ENCODE results near the gene UBAP2.

The UBAP2 gene

GRCh38 chr9:33931326-33931725, 117.4 kb downstream of the UBAP2 start:
- TF ChIP-seq POLR2AphosphoS5 (IDR thresholded peaks at IDR 0.05; ENCODE audit: low read depth, low read length), result no peak
- no peak for TF ChIP-seq POLR2A (IDR thresholded peaks at IDR 0.05; ENCODE audit: low read depth, low read length)
- no peak for TF ChIP-seq TAF1 (IDR thresholded peaks at IDR 0.05; ENCODE audit: low read depth, low read length)
- no peak for TF ChIP-seq PAX5 (IDR thresholded peaks at IDR 0.05; ENCODE audit: insufficient read depth, low read length, severe bottlenecking)
- TF ChIP-seq POU2F2 (IDR thresholded peaks at IDR 0.05; ENCODE audit: low read depth, low read length), result no peak
- TF ChIP-seq SPI1 (IDR thresholded peaks at IDR 0.05; ENCODE audit: low read depth, low read length), result no peak
- DNase-seq (ENCODE audit: insufficient read length, low spot score) (no peak), FAIRE-seq (no peak)

DNA sequence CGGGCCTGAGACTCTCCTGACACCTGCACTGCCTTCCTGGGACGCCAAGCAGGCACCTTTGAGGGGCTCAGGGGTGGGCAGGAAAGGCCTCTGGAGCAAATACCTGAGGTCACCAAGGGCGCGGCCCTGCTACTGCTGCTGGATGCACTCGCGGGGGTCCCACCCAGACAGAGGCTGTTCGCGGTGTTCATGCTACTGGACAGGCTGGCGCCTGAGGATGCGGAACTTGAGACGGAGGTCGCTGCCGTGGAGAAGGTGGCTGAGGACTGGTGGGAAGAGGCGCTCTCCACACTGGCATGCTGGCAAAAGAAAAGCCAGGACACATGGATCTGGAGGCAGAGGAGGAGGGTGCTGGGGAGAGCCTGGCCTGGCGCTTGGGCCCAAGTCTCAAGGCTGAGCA, 121.0 kb downstream of the UBAP2 start:
- FAIRE-seq (no peak), DNase-seq (ENCODE audit: insufficient read length, low spot score) (no peak)
- TF ChIP-seq POLR2AphosphoS5 (IDR thresholded peaks at IDR 0.05; ENCODE audit: low read depth, low read length), result no peak
- TF ChIP-seq POLR2A (IDR thresholded peaks at IDR 0.05; ENCODE audit: low read depth, low read length), result no peak
- no peak for TF ChIP-seq TAF1 (IDR thresholded peaks at IDR 0.05; ENCODE audit: low read depth, low read length)
- no peak for TF ChIP-seq POU2F2 (IDR thresholded peaks at IDR 0.05; ENCODE audit: low read depth, low read length)
- no peak for TF ChIP-seq PAX5 (IDR thresholded peaks at IDR 0.05; ENCODE audit: insufficient read depth, low read length, severe bottlenecking)
- no peak for TF ChIP-seq SPI1 (IDR thresholded peaks at IDR 0.05; ENCODE audit: low read depth, low read length)

GRCh38 chr9:33926746-33927485, 121.8 kb downstream of the UBAP2 start:
- no peak for FAIRE-seq
- DNase-seq (ENCODE audit: insufficient read length, low spot score), result no peak

DNA sequence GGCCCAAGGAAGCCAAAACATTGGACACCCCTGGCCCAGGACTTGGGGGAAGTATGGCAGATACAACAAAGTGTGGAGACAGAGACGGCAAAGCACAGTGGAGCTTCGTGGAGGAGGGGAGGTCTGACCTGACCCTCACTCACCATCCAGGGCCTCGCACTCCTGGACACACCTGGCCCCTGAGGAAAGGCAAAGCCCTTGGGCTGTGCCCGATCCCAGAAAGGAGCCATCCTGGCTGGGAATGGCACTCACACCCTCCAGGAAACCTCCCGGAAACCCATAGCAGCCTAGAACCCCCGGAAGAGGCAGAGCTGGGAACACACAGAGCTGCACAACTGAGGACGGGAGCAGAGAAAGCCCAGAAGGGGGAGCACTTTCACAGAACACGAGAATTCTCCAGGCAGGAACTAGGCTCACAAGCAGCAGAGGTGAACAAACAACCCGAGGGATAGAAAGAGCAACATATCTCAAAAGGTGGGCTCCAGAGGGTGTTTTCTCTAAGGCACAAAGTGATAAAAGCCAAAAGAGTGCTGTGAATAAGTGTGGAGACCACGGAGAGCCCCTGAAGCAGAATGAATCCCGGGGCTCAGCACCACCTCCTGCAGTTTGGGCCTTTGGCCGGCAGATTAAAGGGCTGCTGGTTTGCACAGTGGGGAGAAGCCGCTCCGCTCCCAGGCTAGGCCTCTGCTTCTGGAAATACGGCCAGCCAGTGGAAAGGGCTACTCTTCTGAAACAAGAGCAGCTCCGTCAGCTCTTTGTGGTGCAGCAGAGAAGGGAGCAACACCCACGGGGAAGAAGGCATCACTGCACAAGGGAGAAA, 123.5 kb downstream of the UBAP2 start:
- FAIRE-seq, result no peak
- TF ChIP-seq POU2F2 (IDR thresholded peaks at IDR 0.05; ENCODE audit: low read depth, low read length), result no peak
- TF ChIP-seq TAF1 (IDR thresholded peaks at IDR 0.05; ENCODE audit: low read depth, low read length), result no peak
- TF ChIP-seq POLR2AphosphoS5 (IDR thresholded peaks at IDR 0.05; ENCODE audit: low read depth, low read length), result no peak
- TF ChIP-seq POLR2A (IDR thresholded peaks at IDR 0.05; ENCODE audit: low read depth, low read length), result no peak
- TF ChIP-seq PAX5 (IDR thresholded peaks at IDR 0.05; ENCODE audit: insufficient read depth, low read length, severe bottlenecking), result no peak
- TF ChIP-seq SPI1 (IDR thresholded peaks at IDR 0.05; ENCODE audit: low read depth, low read length), result no peak
- DNase-seq (ENCODE audit: insufficient read length, low spot score), result peak; percentile 52

More at GRCh38 chr9:33926746-33927485, 121.8 kb downstream of the UBAP2 start:
- TF ChIP-seq POU2F2 (IDR thresholded peaks at IDR 0.05; ENCODE audit: low read depth, low read length), result no peak
- TF ChIP-seq PAX5 (IDR thresholded peaks at IDR 0.05; ENCODE audit: insufficient read depth, low read length, severe bottlenecking), result no peak
- no peak for TF ChIP-seq POLR2AphosphoS5 (IDR thresholded peaks at IDR 0.05; ENCODE audit: low read depth, low read length)
- no peak for TF ChIP-seq POLR2A (IDR thresholded peaks at IDR 0.05; ENCODE audit: low read depth, low read length)
- no peak for TF ChIP-seq SPI1 (IDR thresholded peaks at IDR 0.05; ENCODE audit: low read depth, low read length)
- no peak for TF ChIP-seq TAF1 (IDR thresholded peaks at IDR 0.05; ENCODE audit: low read depth, low read length)

GRCh38 chr9:33923998-33924701, 124.5 kb downstream of the UBAP2 start:
- DNase-seq (ENCODE audit: insufficient read length, low spot score) (no peak), FAIRE-seq (no peak)
- TF ChIP-seq SPI1 (IDR thresholded peaks at IDR 0.05; ENCODE audit: low read depth, low read length) (no peak), POLR2A (IDR thresholded peaks at IDR 0.05; ENCODE audit: low read depth, low read length) (0 out of 2 replicates have a peak, but pooled peaks have one; percentile 22), POLR2AphosphoS5 (IDR thresholded peaks at IDR 0.05; ENCODE audit: low read depth, low read length) (no peak), TAF1 (IDR thresholded peaks at IDR 0.05; ENCODE audit: low read depth, low read length) (no peak)

GRCh38 chr9:33923079-33923478, 125.6 kb downstream of the UBAP2 start:
- no peak for DNase-seq (ENCODE audit: insufficient read length, low spot score)
- no peak for FAIRE-seq
- no peak for TF ChIP-seq TAF1 (IDR thresholded peaks at IDR 0.05; ENCODE audit: low read depth, low read length)
- TF ChIP-seq POLR2A (IDR thresholded peaks at IDR 0.05; ENCODE audit: low read depth, low read length), result no peak
- no peak for TF ChIP-seq PAX5 (IDR thresholded peaks at IDR 0.05; ENCODE audit: insufficient read depth, low read length, severe bottlenecking)
- no peak for TF ChIP-seq SPI1 (IDR thresholded peaks at IDR 0.05; ENCODE audit: low read depth, low read length)
- TF ChIP-seq POLR2AphosphoS5 (IDR thresholded peaks at IDR 0.05; ENCODE audit: low read depth, low read length), result no peak
- no peak for TF ChIP-seq POU2F2 (IDR thresholded peaks at IDR 0.05; ENCODE audit: low read depth, low read length)

GRCh38 chr9:33921967-33922895, 126.5 kb downstream of the UBAP2 start:
- peak; percentile 16 for FAIRE-seq
- TF ChIP-seq SPI1 (IDR thresholded peaks at IDR 0.05; ENCODE audit: low read depth, low read length) (no peak), TAF1 (IDR thresholded peaks at IDR 0.05; ENCODE audit: low read depth, low read length) (no peak), POLR2AphosphoS5 (IDR thresholded peaks at IDR 0.05; ENCODE audit: low read depth, low read length) (no peak), POU2F2 (IDR thresholded peaks at IDR 0.05; ENCODE audit: low read depth, low read length) (no peak), PAX5 (IDR thresholded peaks at IDR 0.05; ENCODE audit: insufficient read depth, low read length, severe bottlenecking) (no peak), POLR2A (IDR thresholded peaks at IDR 0.05; ENCODE audit: low read depth, low read length) (no peak)
- DNase-seq (ENCODE audit: insufficient read length, low spot score), result peak; percentile 49

DNA sequence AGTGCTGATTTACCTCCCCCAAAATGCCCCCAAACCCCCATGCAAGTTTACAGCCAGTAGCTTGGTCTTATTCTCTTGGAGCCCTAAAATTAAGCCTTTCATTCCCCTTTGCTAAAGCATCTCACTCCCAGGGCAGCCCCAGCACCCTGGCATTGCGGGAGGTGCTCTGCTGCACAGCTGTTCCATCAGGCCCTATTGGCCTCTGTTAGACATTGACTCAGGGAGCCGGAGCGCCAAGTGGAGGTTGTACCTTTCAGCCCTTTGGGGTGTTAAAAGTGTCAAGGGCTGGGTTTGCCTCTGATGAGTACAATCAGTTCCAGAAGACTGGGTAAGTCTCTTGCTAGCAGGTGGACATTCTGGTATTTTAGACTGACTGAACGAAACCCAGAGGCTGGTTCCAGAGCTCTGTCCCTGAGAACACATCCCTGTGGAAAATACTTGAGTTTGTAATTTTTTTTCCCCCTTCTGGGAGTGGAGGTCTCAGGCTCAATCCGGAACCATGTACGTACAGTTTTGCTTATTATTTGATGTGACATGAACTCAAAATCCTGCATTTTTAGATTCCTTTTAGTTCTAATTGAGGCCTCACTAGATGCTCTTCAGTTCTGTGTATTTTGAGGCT, 129.3 kb downstream of the UBAP2 start:
- no peak for DNase-seq (ENCODE audit: insufficient read length, low spot score)
- FAIRE-seq, result no peak
- TF ChIP-seq POU2F2 (IDR thresholded peaks at IDR 0.05; ENCODE audit: low read depth, low read length) (no peak), POLR2A (IDR thresholded peaks at IDR 0.05; ENCODE audit: low read depth, low read length) (no peak), POLR2AphosphoS5 (IDR thresholded peaks at IDR 0.05; ENCODE audit: low read depth, low read length) (0 out of 2 replicates have a peak, but pooled peaks have one; percentile 11), TAF1 (IDR thresholded peaks at IDR 0.05; ENCODE audit: low read depth, low read length) (no peak), SPI1 (IDR thresholded peaks at IDR 0.05; ENCODE audit: low read depth, low read length) (no peak)
